ENCODE results near the gene C1orf105.
"Not testable (repeated sequence)": the region's sequence is repeated elsewhere in the genome, so short reads cannot be mapped to it uniquely, and the experiment has no call there.

The C1orf105 gene

GRCh38 chr1:172420385-172420784, at the start of gene C1orf105:
TSS of gene C1orf105 (plus strand) at chr1:172420685. CDS start at chr1:172420886, 201 bp downstream.
- no peak within 1 kb of the TSS for H3K4me3 ChIP-seq (ENCODE audit: low read depth, low read length)
- TF ChIP-seq CTCF (IDR thresholded peaks at IDR 0.05; ENCODE audit: low read depth, low read length): no peak

GRCh38 chr1:172371646-172372045, 48.8 kb upstream of the C1orf105 start:
- not testable (repeated sequence) for H3K4me3 ChIP-seq (ENCODE audit: low read depth, low read length)

GRCh38 chr1:172373864-172374263, 46.6 kb upstream of the C1orf105 start:
- H3K4me3 ChIP-seq (ENCODE audit: low read depth, low read length): no peak overlapping the region
- TF ChIP-seq CTCF (IDR thresholded peaks at IDR 0.05; ENCODE audit: low read depth, low read length): no peak

GRCh38 chr1:172375211-172375631, 45.3 kb upstream of the C1orf105 start:
- TF ChIP-seq CTCF (IDR thresholded peaks at IDR 0.05; ENCODE audit: low read depth, low read length): no peak
- H3K4me3 ChIP-seq (ENCODE audit: low read depth, low read length): no peak overlapping the region

- no peak for TF ChIP-seq CTCF (IDR thresholded peaks at IDR 0.05; ENCODE audit: low read depth, low read length)
- no peak overlapping the region for H3K4me3 ChIP-seq (ENCODE audit: low read depth, low read length)
Observed at GRCh38 chr1:172376431-172376830, 44.1 kb upstream of the C1orf105 start.

GRCh38 chr1:172377565-172377964, 42.9 kb upstream of the C1orf105 start:
- no peak overlapping the region for H3K4me3 ChIP-seq (ENCODE audit: low read depth, low read length)
- TF ChIP-seq CTCF (IDR thresholded peaks at IDR 0.05; ENCODE audit: low read depth, low read length): no peak

GRCh38 chr1:172378109-172378760, 42.2 kb upstream of the C1orf105 start:
- H3K4me3 ChIP-seq (ENCODE audit: low read depth, low read length): no peak overlapping the region
- TF ChIP-seq CTCF (IDR thresholded peaks at IDR 0.05; ENCODE audit: low read depth, low read length): no peak
